Activated CD4-positive, alpha-beta T cell treated with anti-CD3 and anti-CD28 coated beads, Interleukin-2, amount 10 ng/mL, durations not matched to agents 7 days and 5 days (primary cell): ENCODE data around the gene IL3. TPM values are rescaled to one million over a fixed set of nuclear protein-coding genes. Genes with fewer than 3 reads are reported as not detected.

ENCODE experiments used
- CTCF ChIA-PET: fragments of 350-600 bp; sonication (Branson Sonifier 250); formaldehyde crosslinking; loops from one replicate; lab custom pipeline; 2021; ENCODE audit warnings: antibody characterized with exemption; lab: Charles Lee
- POLR2A ChIA-PET: fragments of 350-600 bp; sonication (Branson Sonifier 250); formaldehyde crosslinking; loops from one replicate; lab custom pipeline; 2021; ENCODE audit warnings: antibody characterized with exemption; lab: Charles Lee
- DNase-seq: peaks from one replicate; pipeline ENCODE4 v3.0.0-alpha.2; 2020
- H3K27ac Mint-ChIP-seq: one replicate; pipeline ENCODE4 v1.8.0; 2021; ENCODE audit warnings: mild to moderate bottlenecking, moderate library complexity, mixed read lengths
- H3K27me3 Mint-ChIP-seq: one replicate; pipeline ENCODE4 v1.8.0; 2021; ENCODE audit warnings: mixed read lengths
- H3K36me3 Mint-ChIP-seq: one replicate; pipeline ENCODE4 v1.8.0; 2021; ENCODE audit warnings: low read depth, mixed read lengths
- H3K4me1 Mint-ChIP-seq: one replicate; pipeline ENCODE4 v1.8.0; 2021; ENCODE audit warnings: mixed read lengths
- H3K4me3 Mint-ChIP-seq: one replicate; pipeline ENCODE4 v1.8.0; 2021; ENCODE audit warnings: mild to moderate bottlenecking, moderate library complexity, mixed read lengths
- H3K9me3 Mint-ChIP-seq: one replicate; pipeline ENCODE4 v1.8.0; 2021; ENCODE audit warnings: mixed read lengths
- total RNA-seq, 2 experiments: library from RNA; stranded (reverse); gene quantifications; one replicate each; pipeline ENCODE4 v1.2.3, GENCODE V29; 2021

The IL3 gene
- total RNA-seq, 2 experiments from 2014 or later, result 0.20 to 0.40 TPM

DNA sequence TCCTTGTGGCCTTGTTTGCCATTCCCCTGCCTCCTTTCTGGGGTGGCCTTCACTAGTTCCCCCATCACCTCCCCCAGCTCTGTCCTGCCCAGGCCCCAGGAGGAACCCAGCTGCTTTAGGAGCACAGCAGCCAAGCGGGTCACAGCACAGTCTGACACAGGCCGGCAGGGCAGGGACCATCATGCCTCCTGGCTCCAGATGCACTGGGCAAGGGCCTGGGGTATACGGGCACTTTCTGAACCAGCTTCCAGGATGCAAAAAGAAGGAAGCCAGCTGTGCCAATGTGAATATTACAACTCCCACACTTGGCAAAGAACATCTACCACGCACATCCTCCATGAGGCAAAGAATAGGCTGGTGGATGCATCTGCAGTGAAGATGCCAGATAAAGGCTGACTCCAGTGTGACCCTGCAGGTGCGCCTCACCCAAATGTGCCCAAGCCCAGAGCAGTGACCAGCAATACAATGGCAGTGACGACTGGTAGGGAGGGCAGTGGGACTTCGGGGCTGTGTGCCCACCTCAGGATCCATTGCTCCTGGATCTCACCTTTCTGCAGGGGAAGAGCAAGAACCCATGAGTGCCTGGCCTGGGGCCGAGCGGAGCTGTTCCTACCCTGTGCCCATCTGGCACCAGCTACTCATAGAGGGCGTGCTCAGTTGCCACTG lies 6.3 kb upstream of the IL3 start:
- H3K27ac Mint-ChIP-seq, result peak overlapping the region; percentile 14
- ChIA-PET CTCF (interaction anchor here (0.6 to 1.8 kb wide), 3 partner anchors 33 to 296 kb away, joined by 3 to 6 read pairs (median 3); no protein-coding TSS in a partner anchor), POLR2A (no interaction called here)
- no peaks in the 10 kb centered on the region for H3K36me3 Mint-ChIP-seq
- H3K27me3 Mint-ChIP-seq, result peaks cover 29% of the 10 kb centered on the region
- peaks cover 45% of the 10 kb centered on the region for H3K4me1 Mint-ChIP-seq
- H3K9me3 Mint-ChIP-seq, result no peaks in the 10 kb centered on the region
- no peak for DNase-seq
- H3K4me3 Mint-ChIP-seq, result no peak overlapping the region

DNA sequence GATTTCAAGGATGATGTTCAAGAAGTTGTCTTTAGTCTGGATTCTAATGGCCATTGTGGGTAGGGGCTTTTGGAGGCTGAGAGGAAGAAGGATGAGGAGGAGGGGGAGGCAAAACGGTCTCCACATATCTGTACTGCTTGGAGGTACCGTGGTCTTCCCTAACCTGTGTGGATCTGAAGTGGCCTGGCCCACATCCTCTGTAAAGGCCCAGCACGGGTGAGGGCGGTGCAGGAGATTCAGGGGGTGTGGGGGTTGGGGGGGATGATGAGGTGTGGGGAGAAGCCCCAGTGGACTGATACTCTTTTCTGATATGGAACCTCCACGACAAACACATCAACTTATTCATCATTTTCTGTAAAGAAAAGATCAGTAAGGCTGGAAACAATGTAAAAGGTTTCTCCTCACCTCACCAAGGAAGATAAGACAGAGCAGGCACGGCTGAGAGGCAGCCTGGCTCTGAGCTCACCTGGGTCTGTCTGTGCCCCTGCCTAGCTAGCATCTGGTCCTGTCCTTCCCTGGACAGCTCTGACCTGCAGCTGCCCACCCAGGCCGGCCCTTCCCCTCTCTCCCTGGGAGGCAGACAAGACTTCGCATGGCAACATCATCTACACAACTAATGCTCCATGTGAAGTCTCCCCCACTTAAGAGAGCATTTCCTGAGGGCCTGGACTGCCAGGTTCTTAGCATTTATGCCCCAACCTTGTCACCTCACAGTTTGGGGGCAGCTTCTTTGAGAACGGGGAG lies 5.6 kb upstream of the IL3 start:
- DNase-seq, result no peak
- no peak overlapping the region for H3K4me3 Mint-ChIP-seq
- CTCF ChIA-PET, result interaction anchor here (0.6 to 1.8 kb wide), 5 partner anchors 8 to 313 kb away, joined by 3 to 6 read pairs (median 5); no protein-coding TSS in a partner anchor
- POLR2A ChIA-PET, result interaction anchor here (0.6 kb wide), 1 partner anchor 794 kb away, joined by 3 read pairs; no protein-coding TSS in a partner anchor
- H3K27ac Mint-ChIP-seq, result peak overlapping the region; percentile 14
- no peaks in the 10 kb centered on the region for H3K36me3 Mint-ChIP-seq
- peaks cover 52% of the 10 kb centered on the region for H3K4me1 Mint-ChIP-seq
- no peaks in the 10 kb centered on the region for H3K9me3 Mint-ChIP-seq
- H3K27me3 Mint-ChIP-seq, result peaks cover 29% of the 10 kb centered on the region

DNA sequence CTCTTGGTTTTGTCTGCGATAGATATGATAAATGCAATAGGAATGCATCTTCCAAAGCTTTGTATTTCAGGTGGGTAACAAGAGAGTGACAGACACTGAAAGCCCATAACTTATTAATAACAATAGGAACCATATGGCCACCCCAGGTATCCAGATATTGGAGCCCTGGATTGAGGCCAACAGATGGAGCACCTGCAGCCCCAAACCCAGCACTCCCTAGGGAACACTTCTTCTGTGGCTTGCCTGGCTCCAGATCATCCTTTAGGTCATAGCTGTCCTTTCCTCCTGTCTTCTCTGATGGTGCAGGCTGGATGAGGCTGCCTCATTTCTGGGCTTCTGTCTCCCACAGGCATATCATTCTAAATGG lies 5.0 kb upstream of the IL3 start:
- Mint-ChIP-seq H3K9me3 (no peaks in the 10 kb centered on the region), H3K4me1 (peaks cover 54% of the 10 kb centered on the region), H3K27me3 (peaks cover 26% of the 10 kb centered on the region), H3K27ac (no peak overlapping the region), H3K4me3 (no peak overlapping the region), H3K36me3 (no peaks in the 10 kb centered on the region)
- ChIA-PET POLR2A (interaction anchor here (0.6 kb wide), 1 partner anchor 793 kb away, joined by 3 read pairs; no protein-coding TSS in a partner anchor), CTCF (interaction anchor here (0.6 to 1.8 kb wide), 7 partner anchors 8 to 466 kb away, joined by 3 to 6 read pairs (median 4); no protein-coding TSS in a partner anchor)
- DNase-seq, result no peak

DNA sequence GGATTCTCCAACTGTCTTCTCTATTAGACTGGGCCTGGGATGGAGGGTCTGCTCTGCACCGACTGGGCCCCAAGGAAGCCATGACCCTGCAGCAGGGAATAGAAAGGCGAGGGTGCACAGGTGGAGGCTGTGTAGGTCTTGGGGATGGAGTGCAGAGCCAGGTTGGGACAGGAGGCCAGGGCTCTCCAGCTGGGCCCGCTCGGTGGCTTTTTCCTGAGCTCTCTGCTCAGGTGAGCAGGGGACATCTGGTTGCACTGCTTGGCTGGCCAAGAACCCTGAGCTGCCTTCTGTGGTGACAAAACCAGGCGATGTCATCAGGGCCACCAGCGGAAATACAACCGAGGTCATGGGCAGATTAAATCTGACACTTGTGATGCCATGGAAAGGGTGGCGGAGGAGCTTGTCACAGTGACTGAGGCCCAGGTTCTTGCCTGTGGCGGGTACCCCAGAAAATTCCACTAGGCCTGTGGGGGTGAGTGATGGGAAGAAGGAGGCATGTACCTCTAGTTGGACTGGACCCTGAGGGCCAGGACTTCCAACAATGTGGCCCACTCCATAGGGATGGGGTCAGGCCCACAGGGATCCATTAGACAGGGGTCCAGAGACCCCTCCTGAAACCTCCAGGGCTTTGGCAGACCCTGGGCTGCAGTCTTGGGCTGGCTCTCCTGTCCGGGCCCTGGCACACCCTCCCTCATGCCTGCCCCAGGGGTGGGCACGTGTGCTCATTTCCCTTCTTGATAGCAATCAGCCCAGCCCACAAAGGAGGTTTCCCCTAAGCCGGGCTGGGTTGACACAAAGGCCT lies 4.4 kb upstream of the IL3 start:
- Mint-ChIP-seq H3K4me1 (peaks cover 60% of the 10 kb centered on the region), H3K27me3 (peaks cover 22% of the 10 kb centered on the region)

DNA sequence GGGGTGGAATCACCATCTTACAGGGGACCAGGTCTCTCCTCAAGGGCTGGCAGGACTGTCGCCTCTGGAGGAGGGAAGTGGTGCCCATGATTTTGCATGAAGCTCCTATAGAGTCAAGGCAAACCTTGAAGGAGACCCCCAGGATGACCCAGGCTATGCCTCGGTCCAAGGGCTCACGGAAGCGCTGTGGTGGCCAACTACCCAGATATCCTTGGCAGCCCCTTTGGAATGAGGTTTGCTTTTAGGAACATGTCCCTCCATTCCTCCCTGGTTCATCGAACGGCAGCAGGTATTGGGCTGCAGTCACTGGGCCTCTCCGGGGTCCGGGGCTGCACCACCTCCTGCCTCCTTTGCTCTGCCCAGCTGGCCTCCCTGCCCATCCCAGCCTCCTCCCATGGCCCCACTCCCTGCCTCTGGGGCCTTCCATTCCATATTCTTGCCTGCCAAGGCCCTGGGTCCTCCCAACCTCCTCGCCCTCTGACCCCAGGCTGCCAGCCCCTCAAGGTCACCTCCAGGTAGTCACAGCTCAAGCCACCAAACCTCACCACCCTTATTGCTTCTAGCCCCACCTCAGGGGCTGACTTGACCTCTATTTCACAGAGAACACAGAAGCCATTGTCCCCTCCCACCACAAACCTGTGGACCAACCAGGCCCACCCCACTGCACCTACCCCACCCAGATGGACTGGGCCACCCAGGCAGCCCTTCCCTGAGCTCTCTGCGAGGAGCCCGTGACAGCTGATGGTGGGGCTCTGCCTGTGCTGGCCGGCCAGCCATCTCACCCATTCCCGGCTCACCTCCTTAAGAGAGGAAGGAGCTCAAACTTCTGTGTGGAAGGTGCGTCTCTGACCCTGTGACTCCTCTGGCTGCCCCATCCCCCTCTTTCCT lies 3.6 kb upstream of the IL3 start:
- Mint-ChIP-seq H3K36me3 (no peaks in the 10 kb centered on the region), H3K4me3 (no peak overlapping the region), H3K4me1 (peaks cover 60% of the 10 kb centered on the region), H3K9me3 (no peaks in the 10 kb centered on the region), H3K27me3 (peaks cover 19% of the 10 kb centered on the region), H3K27ac (no peak overlapping the region)
- CTCF ChIA-PET, result interaction anchor here (0.6 to 4.3 kb wide), 8 partner anchors 9 to 771 kb away, joined by 3 to 14 read pairs (median 4); no protein-coding TSS in a partner anchor
- POLR2A ChIA-PET, result no interaction called here
- no peak for DNase-seq

More for the DNA sequence above, 4.4 kb upstream of the IL3 start:
- CTCF ChIA-PET, result interaction anchor here (0.6 to 1.8 kb wide), 6 partner anchors 7 to 467 kb away, joined by 3 to 6 read pairs (median 4); no protein-coding TSS in a partner anchor
- no peaks in the 10 kb centered on the region for H3K9me3 Mint-ChIP-seq
- peak overlapping the region; percentile 47 for H3K27ac Mint-ChIP-seq
- POLR2A ChIA-PET, result no interaction called here
- no peak overlapping the region for H3K4me3 Mint-ChIP-seq
- peak; percentile 58 for DNase-seq
- no peaks in the 10 kb centered on the region for H3K36me3 Mint-ChIP-seq

DNA sequence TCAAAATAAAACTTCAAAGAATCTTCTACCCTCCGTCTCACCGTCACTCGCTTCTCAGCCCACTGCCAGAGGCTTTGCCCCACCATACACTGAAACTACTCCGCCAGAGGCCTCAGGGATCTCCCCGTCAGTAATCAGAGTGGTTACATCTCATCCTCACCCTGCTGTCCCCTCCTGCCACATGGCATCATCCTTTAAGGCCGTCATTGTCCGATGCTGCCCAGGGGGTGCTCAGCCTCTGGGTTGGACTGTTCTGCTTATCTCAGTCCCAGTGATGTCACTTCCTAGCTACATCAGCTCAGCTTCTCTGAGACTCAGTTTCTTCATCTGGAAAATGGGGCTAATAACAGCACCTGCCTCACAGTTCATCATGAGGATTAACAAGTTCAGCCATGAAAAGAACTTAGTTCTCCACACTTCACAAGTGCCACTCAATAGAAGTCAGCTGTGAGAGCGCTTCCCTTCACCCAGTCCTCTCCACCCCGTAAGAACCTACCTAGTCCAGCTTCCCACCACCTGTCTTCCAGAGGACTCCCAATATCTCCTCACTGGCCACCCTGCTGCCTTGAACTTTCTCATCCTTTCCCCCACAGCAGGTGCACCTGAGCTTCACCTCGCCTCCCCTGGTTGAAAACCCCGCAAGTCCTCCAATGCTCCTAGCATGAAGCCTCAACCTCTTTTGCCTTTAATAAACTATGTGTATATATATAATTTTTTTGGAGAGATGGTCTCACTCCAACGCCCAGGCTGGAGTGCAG lies 2.8 kb upstream of the IL3 start:
- no peak overlapping the region for H3K4me3 Mint-ChIP-seq
- DNase-seq, result no peak
- ChIA-PET POLR2A (no interaction called here), CTCF (interaction anchor here (0.6 to 4.3 kb wide), 7 partner anchors 8 to 772 kb away, joined by 3 to 14 read pairs (median 3); no protein-coding TSS in a partner anchor)
- H3K27ac Mint-ChIP-seq, result no peak overlapping the region
- peaks cover 60% of the 10 kb centered on the region for H3K4me1 Mint-ChIP-seq
- H3K36me3 Mint-ChIP-seq, result no peaks in the 10 kb centered on the region
- H3K27me3 Mint-ChIP-seq, result peaks cover 13% of the 10 kb centered on the region
- no peaks in the 10 kb centered on the region for H3K9me3 Mint-ChIP-seq

DNA sequence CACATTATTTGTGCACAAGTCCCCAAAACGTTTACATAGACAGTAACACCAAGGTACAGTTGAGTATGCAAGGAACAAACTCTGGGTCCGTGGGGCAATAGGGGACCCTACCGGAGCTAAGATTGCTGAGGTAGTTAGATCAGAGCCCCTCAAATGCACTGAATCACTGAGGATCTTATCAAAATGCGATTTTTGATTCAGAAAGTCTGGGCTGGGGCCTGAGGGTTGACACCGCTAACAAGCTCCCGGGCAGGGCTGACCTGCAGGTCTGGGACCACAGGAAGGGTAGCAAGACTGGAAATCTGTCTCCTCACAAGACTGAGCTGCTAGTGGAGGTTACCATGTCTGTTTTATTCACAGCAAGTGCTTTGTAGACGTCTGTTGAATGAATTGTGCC lies 1.8 kb upstream of the IL3 start:
- no peak for DNase-seq
- Mint-ChIP-seq H3K27ac (no peak overlapping the region), H3K4me1 (peaks cover 69% of the 10 kb centered on the region), H3K27me3 (peaks cover 6% of the 10 kb centered on the region), H3K9me3 (no peaks in the 10 kb centered on the region), H3K36me3 (no peaks in the 10 kb centered on the region), H3K4me3 (no peak overlapping the region)
- ChIA-PET POLR2A (interaction anchor here (0.6 kb wide), 1 partner anchor 50 kb away, joined by 3 read pairs; no protein-coding TSS in a partner anchor), CTCF (interaction anchor here (0.6 to 4.3 kb wide), 4 partner anchors 9 to 469 kb away, joined by 3 to 14 read pairs (median 4); no protein-coding TSS in a partner anchor)

DNA sequence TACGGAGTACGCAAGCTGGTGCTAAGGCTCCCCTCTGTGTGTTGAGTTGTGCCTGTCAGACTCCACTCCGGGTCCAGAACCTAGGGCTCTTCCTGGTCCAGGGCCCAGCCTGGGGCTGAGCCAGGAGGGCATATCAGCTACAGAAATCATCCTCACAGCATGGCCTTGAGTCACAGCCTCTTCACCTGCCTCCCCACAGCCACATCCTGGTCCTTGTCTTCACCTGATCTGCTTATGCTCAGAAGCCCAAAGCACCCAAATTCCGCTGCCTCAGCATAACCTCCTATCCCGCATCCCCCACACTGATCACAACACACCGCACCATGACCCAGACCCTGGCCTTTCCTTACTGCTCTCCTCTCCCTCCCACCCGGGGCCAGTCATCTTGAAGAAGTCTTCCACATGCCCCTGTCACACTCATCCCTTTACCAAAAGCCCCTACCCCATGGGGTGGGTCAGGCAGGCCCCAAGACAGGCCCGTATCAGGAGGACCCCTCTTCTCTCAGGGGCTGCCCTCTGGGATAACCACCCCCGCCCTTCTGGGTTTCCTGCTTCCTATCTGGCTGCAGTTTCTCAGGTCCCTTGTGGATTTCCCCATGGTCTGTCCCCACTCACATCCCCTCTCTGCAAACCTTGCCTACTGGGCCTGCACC lies 1.3 kb upstream of the IL3 start:
- POLR2A ChIA-PET, result no interaction called here
- CTCF ChIA-PET, result interaction anchor here (0.6 to 4.3 kb wide), 4 partner anchors 10 to 470 kb away, joined by 3 to 14 read pairs (median 4); no protein-coding TSS in a partner anchor
- H3K27me3 Mint-ChIP-seq, result peaks cover 6% of the 10 kb centered on the region
- no peak overlapping the region for H3K4me3 Mint-ChIP-seq
- peak; percentile 39 for DNase-seq
- no peaks in the 10 kb centered on the region for H3K9me3 Mint-ChIP-seq
- no peaks in the 10 kb centered on the region for H3K36me3 Mint-ChIP-seq
- peaks cover 71% of the 10 kb centered on the region for H3K4me1 Mint-ChIP-seq
- no peak overlapping the region for H3K27ac Mint-ChIP-seq

DNA sequence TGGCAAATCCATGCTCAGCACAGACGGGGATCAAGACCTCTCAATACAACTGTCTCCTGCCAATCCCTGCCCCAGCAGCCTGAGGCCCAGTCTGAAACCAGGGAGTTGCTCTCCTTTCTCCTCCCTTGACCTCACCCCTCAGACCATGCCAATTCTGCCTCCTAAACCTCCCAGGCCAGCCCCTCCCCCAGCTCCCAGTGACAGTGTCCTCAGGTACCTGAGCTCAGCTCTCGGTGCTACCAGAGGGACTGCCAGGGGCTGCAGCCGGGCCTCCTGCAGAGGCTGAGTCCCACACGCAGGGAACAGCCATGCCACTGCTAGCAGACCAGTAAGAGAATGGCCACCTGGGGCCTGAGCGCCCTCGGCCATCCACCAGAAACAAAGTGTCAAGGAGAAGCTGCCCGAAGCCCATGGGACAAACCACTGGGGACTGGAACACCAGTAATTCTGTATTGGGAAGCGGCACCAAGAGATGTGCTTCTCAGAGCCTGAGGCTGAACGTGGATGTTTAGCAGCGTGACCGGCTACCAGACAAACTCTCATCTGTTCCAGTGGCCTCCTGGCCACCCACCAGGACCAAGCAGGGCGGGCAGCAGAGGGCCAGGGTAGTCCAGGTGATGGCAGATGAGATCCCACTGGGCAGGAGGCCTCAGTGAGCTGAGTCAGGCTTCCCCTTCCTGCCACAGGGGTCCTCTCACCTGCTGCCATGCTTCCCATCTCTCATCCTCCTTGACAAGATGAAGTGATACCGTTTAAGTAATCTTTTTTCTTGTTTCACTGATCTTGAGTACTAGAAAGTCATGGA lies 557 bp upstream of the IL3 start:
- H3K36me3 Mint-ChIP-seq, result no peaks in the 10 kb centered on the region
- CTCF ChIA-PET, result interaction anchor here (0.7 to 4.3 kb wide), 4 partner anchors 53 to 1916 kb away, joined by 3 to 14 read pairs (median 6); no protein-coding TSS in a partner anchor
- no peak for DNase-seq
- peaks cover 69% of the 10 kb centered on the region for H3K4me1 Mint-ChIP-seq
- no peak overlapping the region for H3K4me3 Mint-ChIP-seq
- POLR2A ChIA-PET, result no interaction called here
- no peaks in the 10 kb centered on the region for H3K9me3 Mint-ChIP-seq
- peak overlapping the region; percentile 25 for H3K27ac Mint-ChIP-seq
- H3K27me3 Mint-ChIP-seq, result peaks cover 3% of the 10 kb centered on the region
